Panc1 (cell line): ENCODE data around the gene RFPL4AL1. TPM values are rescaled to one million over a fixed set of nuclear protein-coding genes. Genes with fewer than 3 reads are reported as not detected.
"Not testable (repeated sequence)": the region's sequence is repeated elsewhere in the genome, so short reads cannot be mapped to it uniquely, and the experiment has no call there.

ENCODE experiments used
- ATAC-seq: fragments of 200-7000 bp; cut with Tn5 transposase; 2 replicates; pipeline ENCODE4 v1.9.1; 2020; ENCODE audit warnings: mild to moderate bottlenecking, moderate library complexity
- BruUV-seq: library from RNA; stranded (reverse); fragments of 400-500 nt; replicated peaks from 2 replicates; lab custom pipeline; 2021; lab: Mats Ljungman, UMichigan
- CTCF ChIA-PET: fragments of 300-600 bp; sonication (Branson Sonifier 250); formaldehyde crosslinking; loops from one replicate; lab custom pipeline; 2022; ENCODE audit warnings: antibody characterized with exemption; lab: Charles Lee
- POLR2A ChIA-PET: fragments of 300-600 bp; sonication (Branson Sonifier 250); formaldehyde crosslinking; loops from one replicate; lab custom pipeline; 2022; ENCODE audit warnings: antibody characterized with exemption; lab: Charles Lee
- DNase-seq: peaks from one replicate; pipeline ENCODE4 v3.0.0-alpha.2; 2010; ENCODE audit warnings: low read depth, low spot score
- H3K27ac ChIP-seq: 2 replicates; pipeline ENCODE4 v1.5.1; 2011; ENCODE audit warnings: mild to moderate bottlenecking, low read length, inconsistent platforms
- H3K27me3 ChIP-seq: fragments of 200-500 bp; sonication (Bioruptor generic); 2 replicates; pipeline ENCODE4 v1.6.0; 2014; ENCODE audit warnings: low read length, inconsistent platforms; ENCODE audit not compliant: control insufficient read depth, insufficient read depth
- H3K36me3 ChIP-seq: fragments of 200-500 bp; sonication (Bioruptor generic); 2 replicates; pipeline ENCODE4 v1.5.1; 2014; ENCODE audit warnings: inconsistent platforms, mild to moderate bottlenecking, low read length, moderate library complexity; ENCODE audit not compliant: control insufficient read depth, insufficient read depth
- H3K4me1 ChIP-seq: 2 replicates; pipeline ENCODE4 v1.5.1; 2011; ENCODE audit warnings: inconsistent platforms, mild to moderate bottlenecking, low read length, moderate library complexity; ENCODE audit not compliant: control insufficient read depth, insufficient read depth
- H3K4me3 ChIP-seq, 2 experiments: 2 replicates each; pipeline ENCODE4 v1.5.1; 2011 to 2012; ENCODE audit warnings: low read depth in 2 of 2, low read length in 2 of 2, mild to moderate bottlenecking in 2 of 2, inconsistent platforms in 1 of 2, moderate library complexity in 1 of 2
- H3K9me3 ChIP-seq: fragments of 200-500 bp; sonication (Bioruptor generic); 2 replicates; pipeline ENCODE4 v1.5.1; 2014; ENCODE audit warnings: low read depth, mild to moderate bottlenecking, inconsistent platforms, low read length, moderate library complexity; ENCODE audit not compliant: control insufficient read depth, insufficient read depth
- CTCF ChIP-seq: fragments of 450-650 bp; IDR thresholded peaks from 2 replicates; pipeline ENCODE4 v1.5.1; 2017; ENCODE audit warnings: mild to moderate bottlenecking
- POLR2AphosphoS5 ChIP-seq: IDR thresholded peaks from 2 replicates; pipeline ENCODE4 v1.6.1; 2012; ENCODE audit warnings: mild to moderate bottlenecking, low read depth, low read length, moderate library complexity
- REST ChIP-seq, 2 experiments: IDR thresholded peaks; 2 replicates each; pipeline ENCODE4 v1.6.1; 2011 to 2012; ENCODE audit warnings: low read depth in 2 of 2, control low read depth in 1 of 2, low read length in 1 of 2, mild to moderate bottlenecking in 1 of 2, moderate library complexity in 1 of 2; ENCODE audit not compliant: insufficient read depth in 1 of 2
- SIN3A ChIP-seq: IDR thresholded peaks from 2 replicates; pipeline ENCODE4 v1.6.1; 2012; ENCODE audit warnings: low read depth, mild to moderate bottlenecking, low read length, moderate library complexity, borderline replicate concordance; ENCODE audit not compliant: insufficient read depth
- TCF7L2 ChIP-seq: IDR thresholded peaks from 2 replicates; pipeline ENCODE4 v1.6.1; 2011; ENCODE audit warnings: mild to moderate bottlenecking, low read depth, low read length, inconsistent platforms
- in situ Hi-C: cut with HindIII; loops from 2 replicates; pipeline ENCODE4 v1.10.0; 2016; ENCODE audit warnings: low sequenced_read_pairs, low pct_unique_long_range_greater_than_20kb
- intact Hi-C: fragments of 100-400 bp; cut with micrococcal nuclease; formaldehyde crosslinking; loops from one replicate; pipeline ENCODE4 v1.10.0; 2022; ENCODE audit not compliant: unreplicated experiment
- total RNA-seq: library from RNA; stranded (reverse); gene quantifications from one replicate; pipeline ENCODE4 v1.2.1, GENCODE V29; 2021; ENCODE audit not compliant: unreplicated experiment

Gene RFPL4AL1
- total RNA-seq, 1 experiment from 2014 or later = not detected

DNA sequence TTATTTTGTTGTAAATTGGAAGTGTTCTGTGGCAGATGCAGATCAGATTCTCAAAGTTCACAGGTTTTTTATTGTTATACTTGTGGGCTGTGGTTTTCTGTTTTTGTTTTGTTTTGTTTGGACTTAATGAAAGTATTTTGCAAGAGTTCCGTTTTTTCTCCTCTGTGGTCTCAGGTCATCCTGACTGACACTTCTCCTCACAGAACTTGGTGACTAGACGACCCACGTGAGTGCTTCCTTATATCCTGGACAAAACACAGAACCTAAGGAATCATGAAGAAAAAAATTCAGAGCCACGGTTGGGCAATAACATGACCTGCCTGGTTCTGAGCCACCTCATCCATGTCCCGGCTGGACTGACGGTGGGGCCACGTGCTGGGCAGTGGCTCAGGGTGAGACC is 2.5 kb upstream of the RFPL4AL1 start:
- DNase-seq (no peak), ATAC-seq (no peak)
- BruUV-seq = no TSS peak
- TF ChIP-seq REST (IDR thresholded peaks at IDR 0.05; ENCODE audit: insufficient read depth in 1 of 2, low read depth in 2 of 2, low read length in 1 of 2) = no peak
- TF ChIP-seq SIN3A = no peak
- no peak for TF ChIP-seq POLR2AphosphoS5
- no peak for TF ChIP-seq TCF7L2
- no peak for TF ChIP-seq CTCF
- peaks cover 14% of the 10 kb centered on the region for H3K27me3 ChIP-seq
- ChIA-PET POLR2A (no interaction called here), CTCF (no interaction called here)
- H3K36me3 ChIP-seq = no peaks in the 10 kb centered on the region
- H3K9me3 ChIP-seq = no peaks in the 10 kb centered on the region
- no peaks in the 10 kb centered on the region for H3K4me1 ChIP-seq
- intact Hi-C loops (no loop called here), in situ Hi-C loops (no loop called here)
- no peak overlapping the region for H3K27ac ChIP-seq
- no peak overlapping the region for H3K4me3 ChIP-seq

DNA sequence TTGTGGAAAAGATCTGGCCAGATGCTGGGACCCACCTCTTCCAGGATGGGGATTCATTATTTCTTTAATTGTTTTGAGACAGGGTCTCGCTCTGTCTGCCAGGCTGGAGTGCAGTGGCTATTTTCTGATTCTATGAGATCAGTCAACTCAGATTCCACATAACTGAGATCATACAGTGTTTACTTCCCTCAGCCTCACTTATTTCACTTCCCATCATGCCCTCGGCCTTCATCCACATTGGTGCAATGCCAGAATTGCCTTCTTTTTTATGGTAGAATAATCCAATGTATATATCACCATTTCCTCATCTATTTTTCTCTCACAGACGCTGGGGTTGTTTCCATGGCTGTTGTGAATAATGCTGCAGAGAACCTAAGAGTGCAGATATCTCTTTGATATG is 714 bp downstream of the RFPL4AL1 start:
- H3K4me1 ChIP-seq, ATAC-seq, intact Hi-C loops, H3K4me3 ChIP-seq, in situ Hi-C loops, BruUV-seq, DNase-seq, H3K27ac ChIP-seq, H3K9me3 ChIP-seq, CTCF ChIA-PET, H3K36me3 ChIP-seq, POLR2A ChIA-PET: not testable (repeated sequence)
- H3K27me3 ChIP-seq = peaks cover 14% of the 10 kb centered on the region

GRCh38 chr19:55777528-55777927 is 8.6 kb downstream of the RFPL4AL1 start:
- ATAC-seq (no peak), DNase-seq (peak; percentile 2)
- in situ Hi-C loops = no loop called here
- TF ChIP-seq CTCF = peak; percentile 76
- no peak for TF ChIP-seq REST (IDR thresholded peaks at IDR 0.05; ENCODE audit: insufficient read depth in 1 of 2, low read depth in 2 of 2, low read length in 1 of 2)
- POLR2A ChIA-PET = no interaction called here
- Histone ChIP-seq H3K4me3 (no peak overlapping the region), H3K27ac (no peak overlapping the region), H3K4me1 (0 out of 2 replicates have a peak, but pooled peaks cover 3% of the 10 kb centered on the region), H3K9me3 (no peaks in the 10 kb centered on the region), H3K27me3 (peaks cover 6% of the 10 kb centered on the region; the same call in 1 of the 2 replicates), H3K36me3 (no peaks in the 10 kb centered on the region)
- BruUV-seq = no TSS peak
- CTCF ChIA-PET = interaction anchor here (0.5 to 0.7 kb wide), 2 partner anchors 86 to 278 kb away, joined by 10 to 14 read pairs; no protein-coding TSS in a partner anchor
- intact Hi-C loops = no loop called here
